ENCODE measurements around the gene PSMD1.
A peak's percentile ranks its signal among the peaks of the same experiment; 100 is the strongest.
"Not testable (repeated sequence)": the region's sequence is repeated elsewhere in the genome, so short reads cannot be mapped to it uniquely, and the experiment has no call there.

The PSMD1 gene

GRCh38 chr2:231161252-231161839, 104.7 kb downstream of the PSMD1 start:
- DNase-seq: peak; percentile 20

- DNase-seq: no peak
Measured at GRCh38 chr2:231161877-231162329, 105.2 kb downstream of the PSMD1 start.

- DNase-seq: no peak
Measured at GRCh38 chr2:231163011-231163410, 106.3 kb downstream of the PSMD1 start.

GRCh38 chr2:231163414-231164095, 106.9 kb downstream of the PSMD1 start:
- no peak for DNase-seq

GRCh38 chr2:231167745-231168459, 111.2 kb downstream of the PSMD1 start:
- DNase-seq: peak; percentile 7

- DNase-seq: no peak
Measured at GRCh38 chr2:231168460-231169139, 111.9 kb downstream of the PSMD1 start.

- DNase-seq: no peak
Measured at GRCh38 chr2:231169488-231169887, 112.8 kb downstream of the PSMD1 start.

- DNase-seq: no peak
Measured at GRCh38 chr2:231170055-231170454, 113.4 kb downstream of the PSMD1 start.

- no peak for DNase-seq
Measured at GRCh38 chr2:231172025-231172424, 115.4 kb downstream of the PSMD1 start.

- DNase-seq: no peak
Measured at GRCh38 chr2:231174211-231174651, 117.6 kb downstream of the PSMD1 start.

GRCh38 chr2:231176066-231176465, 119.4 kb downstream of the PSMD1 start:
- no peak for DNase-seq

GRCh38 chr2:231177156-231178025, 120.7 kb downstream of the PSMD1 start:
- DNase-seq: no peak

- DNase-seq: not testable (repeated sequence)
Measured at GRCh38 chr2:231178805-231179204, 122.1 kb downstream of the PSMD1 start.

- no peak for DNase-seq
Measured at GRCh38 chr2:231181860-231182512, 125.3 kb downstream of the PSMD1 start.

GRCh38 chr2:231182513-231182899, 125.8 kb downstream of the PSMD1 start:
- no peak for DNase-seq

GRCh38 chr2:231183851-231184250, 127.2 kb downstream of the PSMD1 start:
- no peak for DNase-seq

- DNase-seq: no peak
Measured at GRCh38 chr2:231184319-231184718, 127.7 kb downstream of the PSMD1 start.

- no peak for DNase-seq
Measured at GRCh38 chr2:231185050-231185725, 128.5 kb downstream of the PSMD1 start.

GRCh38 chr2:231185886-231186285, 129.2 kb downstream of the PSMD1 start:
- DNase-seq: no peak

- no peak for DNase-seq
Measured at GRCh38 chr2:231186325-231186724, 129.7 kb downstream of the PSMD1 start.
